CD4-positive, alpha-beta T cell treated with Interferon gamma for 1 hour (primary cell): ENCODE data around the gene TTLL9.

Source experiments
- DNase-seq: peaks from one replicate; pipeline ENCODE4 v3.0.0-alpha.2; 2020

The TTLL9 gene

DNA sequence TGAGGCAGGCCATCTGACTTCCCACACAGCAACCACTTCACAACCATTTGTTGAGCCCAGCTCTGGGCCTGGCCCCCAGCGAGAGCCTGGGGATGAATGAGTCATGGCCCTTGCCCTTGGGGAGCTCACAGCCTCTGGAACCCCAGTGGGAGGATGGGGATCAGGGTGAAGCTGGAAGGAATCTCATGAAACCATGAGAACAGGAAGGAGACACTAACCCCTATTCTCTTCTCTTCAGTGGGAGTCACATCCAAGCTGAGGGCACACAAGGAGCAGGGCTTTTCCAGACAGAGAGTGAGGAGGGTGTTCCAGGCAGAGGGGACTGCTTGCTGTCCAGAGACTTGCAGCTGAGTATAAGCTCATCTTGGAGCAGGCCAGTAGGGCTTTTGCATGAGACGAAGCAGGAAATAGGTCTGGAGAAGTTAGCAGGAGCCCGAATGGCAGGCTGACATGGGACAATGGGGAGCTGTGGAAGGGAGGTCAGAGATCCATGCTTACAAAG is 32.5 kb upstream of the TTLL9 start:
- no peak for DNase-seq

- no peak for DNase-seq
Measured at GRCh38 chr20:31838646-31839292, 31.7 kb upstream of the TTLL9 start.

- DNase-seq: no peak
Measured at GRCh38 chr20:31839782-31840487, 30.5 kb upstream of the TTLL9 start.

- no peak for DNase-seq
Measured at GRCh38 chr20:31840906-31841816, 29.3 kb upstream of the TTLL9 start.

GRCh38 chr20:31841928-31842327 is 28.5 kb upstream of the TTLL9 start:
- DNase-seq: no peak

DNA sequence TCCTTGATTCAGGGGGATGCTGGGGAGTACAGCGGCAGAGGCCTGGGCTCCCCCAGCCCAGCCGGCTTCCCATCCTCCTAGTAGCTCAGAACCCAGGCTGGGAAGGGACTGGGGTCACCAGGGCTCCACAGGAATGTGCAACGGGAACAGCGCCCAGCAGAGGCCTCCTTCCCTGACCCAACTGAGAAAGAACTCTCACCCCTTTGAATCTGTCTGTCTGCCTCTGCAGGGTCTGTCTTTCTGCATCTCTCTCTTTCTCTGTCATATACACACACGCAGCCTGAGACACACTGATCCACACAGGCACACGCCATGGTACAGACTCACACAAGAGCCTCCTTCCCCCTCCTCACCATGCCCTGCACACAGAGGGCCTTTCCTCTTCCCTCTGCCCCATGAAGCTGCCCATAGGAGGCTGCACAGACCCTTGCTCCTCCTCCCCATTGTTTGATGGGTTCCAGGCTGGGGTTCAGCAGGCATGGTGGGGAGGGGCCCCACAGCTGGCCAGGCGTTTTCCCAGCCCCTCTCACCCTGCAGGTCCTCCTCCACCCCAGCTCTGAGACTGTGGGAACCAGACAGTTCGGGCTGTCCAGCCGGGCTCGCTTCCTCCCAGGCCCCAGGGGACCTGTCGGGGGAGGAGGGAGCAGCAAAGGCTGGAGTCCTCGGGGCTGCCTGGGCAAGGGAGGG is 27.8 kb upstream of the TTLL9 start:
- DNase-seq: no peak

DNA sequence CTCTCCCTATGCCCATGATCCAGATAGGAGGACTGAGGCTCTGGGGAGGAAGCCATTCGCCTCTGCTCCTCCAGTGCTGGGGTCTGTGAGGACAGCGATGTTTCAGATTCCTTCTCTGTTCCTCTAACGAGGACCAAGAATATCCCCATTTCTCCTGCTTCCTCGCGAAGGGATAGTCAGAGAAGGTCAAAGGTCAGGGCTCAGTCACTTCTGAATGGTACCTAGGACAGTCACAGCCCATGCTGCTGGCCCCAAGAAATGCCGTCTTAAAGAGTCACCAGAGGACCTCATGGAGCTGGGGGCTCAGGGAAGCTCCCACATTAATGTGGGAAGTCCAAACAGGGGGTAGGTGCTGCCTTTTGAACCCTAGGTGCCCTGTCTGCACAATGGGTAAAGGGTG is 27.1 kb upstream of the TTLL9 start:
- DNase-seq: no peak

DNA sequence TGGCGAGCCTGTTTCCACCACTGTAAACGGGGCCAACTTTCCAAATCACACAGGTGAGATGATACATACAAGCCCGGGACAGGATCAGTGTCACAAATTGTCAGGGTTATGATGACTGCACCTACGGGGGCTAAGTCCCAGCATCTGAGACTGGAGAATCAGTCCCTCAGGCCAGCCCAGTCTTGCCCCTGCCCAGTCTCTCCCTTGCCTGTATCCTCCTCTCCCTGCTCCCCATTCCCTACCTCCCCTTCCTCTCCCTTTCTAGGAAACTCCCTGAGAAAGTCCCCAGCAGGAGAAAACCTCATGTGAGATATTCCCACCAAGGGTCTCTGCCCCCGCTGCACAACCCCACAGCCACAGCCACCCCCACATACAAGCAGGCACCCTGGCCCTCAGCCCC is 26.6 kb upstream of the TTLL9 start:
- DNase-seq: no peak

DNA sequence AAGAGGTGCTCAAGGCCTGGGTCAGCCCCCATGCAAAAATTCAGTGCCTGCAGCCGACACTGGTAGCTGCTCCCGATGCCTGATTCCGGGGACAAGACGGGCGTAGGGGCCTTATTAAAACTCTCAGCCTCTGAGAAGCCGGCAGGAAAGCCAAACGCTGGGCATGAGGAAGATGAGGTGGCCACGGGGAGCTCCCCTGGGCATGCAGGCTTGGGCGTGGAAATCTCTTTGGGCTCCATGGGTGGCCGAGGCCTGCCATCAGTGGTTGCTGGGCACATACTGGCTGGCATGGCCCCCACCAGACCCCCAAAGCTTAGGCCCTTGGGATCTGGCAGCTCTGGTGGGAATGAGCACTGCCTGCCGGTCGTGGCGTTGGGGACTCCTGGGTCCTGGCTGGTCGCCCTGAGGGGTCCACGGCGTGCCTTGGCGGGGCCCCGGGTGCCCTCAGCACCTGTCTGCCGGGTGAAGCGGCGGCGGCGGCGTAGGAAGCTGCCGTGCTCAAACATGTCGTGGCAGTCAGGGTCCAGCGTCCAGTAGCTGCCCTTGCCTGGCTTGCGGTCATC is 25.6 kb upstream of the TTLL9 start:
- DNase-seq: no peak

DNA sequence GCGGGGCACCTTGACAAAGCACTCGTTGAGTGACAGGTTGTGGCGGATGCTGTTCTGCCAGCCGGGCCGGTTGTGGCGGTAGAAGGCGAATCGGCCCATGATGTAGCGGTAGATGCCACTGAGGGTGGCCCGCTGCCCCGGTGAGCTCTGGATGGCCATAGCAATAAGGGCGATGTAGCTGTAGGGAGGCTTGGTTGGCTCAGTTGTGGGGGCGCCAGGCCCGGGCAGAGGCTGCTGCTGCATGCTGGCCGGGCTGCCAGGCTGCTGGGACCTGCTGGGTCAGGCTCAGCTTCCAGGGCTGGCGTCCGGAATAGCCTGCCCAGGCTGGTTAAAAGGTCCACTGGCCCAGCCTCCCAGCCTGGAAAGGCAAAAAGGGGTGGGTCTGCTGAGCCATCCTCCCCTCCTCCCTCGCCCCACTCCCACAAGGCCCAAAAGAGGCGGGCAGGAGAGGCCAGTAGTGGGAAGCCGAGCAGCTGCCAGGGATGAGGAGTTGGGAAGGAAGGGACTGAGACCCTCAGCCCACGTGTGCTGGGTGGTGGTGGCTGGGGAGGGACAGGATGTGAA is 25.1 kb upstream of the TTLL9 start, which contains the start of gene FOXS1:
FOXS1 (minus strand) TSS at position 305 of the 564 bp plus-strand sequence; CDS start at position 243, 62 bp downstream.
- no peak for DNase-seq

DNA sequence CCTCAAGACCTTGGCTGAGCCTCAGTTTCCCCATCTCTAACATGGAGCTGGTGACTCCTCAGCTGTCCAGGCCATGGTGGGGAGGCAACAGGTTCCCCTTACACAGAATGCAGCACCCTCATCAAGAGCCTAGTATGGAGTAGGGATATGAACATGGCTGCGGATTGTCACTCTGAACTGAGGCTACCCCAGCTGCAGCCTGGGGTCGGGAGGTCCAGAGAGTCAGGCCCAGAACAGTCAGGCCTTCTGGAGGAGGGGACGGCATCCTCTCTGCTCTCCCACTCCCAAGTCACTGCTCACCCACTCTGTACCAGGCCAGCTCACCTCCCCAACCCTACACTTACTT is 23.7 kb upstream of the TTLL9 start:
- no peak for DNase-seq

GRCh38 chr20:31848088-31848999 is 22.1 kb upstream of the TTLL9 start:
- no peak for DNase-seq

- DNase-seq: no peak
Measured at GRCh38 chr20:31849306-31849930, 21.0 kb upstream of the TTLL9 start.

GRCh38 chr20:31851240-31851955 is 19.0 kb upstream of the TTLL9 start:
- no peak for DNase-seq

DNA sequence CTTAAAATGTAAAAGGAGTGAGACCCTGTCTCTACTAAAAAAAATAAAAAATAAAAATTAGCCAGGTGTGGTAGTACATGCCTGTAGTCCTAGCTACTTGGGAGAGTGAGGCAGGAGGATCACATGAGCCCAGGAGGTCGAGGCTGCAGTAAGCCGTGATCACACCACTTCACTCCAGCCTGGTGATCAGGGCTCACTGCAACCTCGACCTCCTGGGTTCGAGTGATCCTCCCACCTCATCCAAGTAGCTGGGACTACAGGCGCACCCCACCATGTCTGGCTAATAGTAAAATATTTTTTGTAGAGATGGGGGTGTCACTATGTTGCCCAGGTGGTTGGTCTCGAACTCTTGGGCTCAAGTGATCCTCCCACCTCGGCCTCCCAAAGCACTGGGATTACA is 17.0 kb upstream of the TTLL9 start:
- DNase-seq: no peak

DNA sequence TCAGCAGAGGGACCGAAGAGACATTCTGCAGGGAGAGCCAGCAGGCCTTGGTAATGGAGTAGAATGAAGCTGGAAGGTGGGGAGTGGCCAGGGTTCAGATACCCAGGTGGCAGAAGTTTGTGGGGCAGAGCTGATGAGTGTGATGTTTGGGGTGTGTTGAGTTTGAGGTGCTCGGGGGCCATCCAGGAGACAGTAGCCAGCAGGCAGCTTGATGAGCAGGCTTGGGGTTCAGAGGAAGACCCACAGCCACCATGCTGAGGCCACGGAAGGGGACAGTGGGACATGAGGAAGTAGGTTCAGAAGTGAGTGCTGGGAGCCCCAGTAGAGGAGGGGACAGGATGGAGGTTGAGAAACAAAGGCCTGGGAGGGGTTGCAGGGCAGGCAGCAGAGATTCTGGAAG is 13.9 kb upstream of the TTLL9 start:
- no peak for DNase-seq

DNA sequence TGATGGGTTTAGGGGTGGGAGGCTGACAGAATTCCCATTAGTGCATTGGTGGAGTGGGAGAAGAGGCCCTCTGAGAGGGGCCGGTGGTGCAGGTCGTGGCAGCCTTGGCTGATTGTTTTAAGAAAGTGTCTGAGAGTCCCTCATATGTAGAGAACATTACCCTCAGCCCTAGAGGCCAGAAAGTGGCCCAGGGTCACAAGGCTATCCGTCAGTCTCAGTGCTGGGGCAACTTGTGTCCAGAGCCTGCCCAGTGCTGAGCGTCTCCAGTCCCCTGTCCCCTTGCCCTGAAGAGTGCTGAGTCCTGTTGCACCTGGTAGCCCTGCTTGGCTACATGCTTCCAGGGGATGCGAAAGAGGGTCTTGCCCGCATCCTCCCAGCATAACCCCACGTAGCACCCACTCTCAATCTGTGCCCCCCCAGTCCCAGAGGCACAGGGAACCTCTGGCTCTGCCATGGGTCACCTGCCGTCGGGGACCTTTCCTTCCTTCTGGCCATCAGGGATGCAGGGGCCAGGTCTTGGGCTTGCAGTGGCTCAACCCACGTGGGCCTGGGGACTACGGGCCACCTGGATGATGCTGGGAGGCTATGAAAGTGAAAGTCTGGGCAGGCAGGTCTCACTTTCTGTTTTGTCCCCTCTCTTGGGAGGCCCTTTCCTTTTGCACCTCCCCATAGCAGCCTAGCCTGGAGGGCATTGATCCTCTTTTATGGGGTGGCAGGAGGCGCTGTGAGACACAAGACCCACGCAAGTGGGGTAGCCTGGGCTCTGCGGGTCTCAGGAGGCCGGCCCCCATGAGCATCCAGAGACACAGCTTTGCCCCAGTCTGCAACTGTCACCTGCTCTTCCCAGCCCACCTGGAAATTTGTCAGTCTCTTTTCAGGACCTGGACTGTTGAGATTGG is 12.3 kb upstream of the TTLL9 start:
- no peak for DNase-seq

GRCh38 chr20:31858760-31859083 is 11.7 kb upstream of the TTLL9 start:
- no peak for DNase-seq
